ENCODE results near the gene NEUROG3. TPM values are rescaled to one million over a fixed set of nuclear protein-coding genes. Genes with fewer than 3 reads are reported as not detected.

Gene NEUROG3
- total and polyA plus RNA-seq, 2 of the 13 experiments (the other 11 are each of a cell fraction or from before 2014, with no cell fraction given) = not detected

GRCh38 chr10:69562731-69563254 is 10.4 kb downstream of the NEUROG3 start (continued):
- no peak for TF ChIP-seq PAWR (CRISPR knock-in tag; IDR thresholded peaks at IDR 0.05; ENCODE audit: borderline replicate concordance)
- TF ChIP-seq ZNF280D (CRISPR knock-in tag; IDR thresholded peaks at IDR 0.05) = no peak
- no peak for TF ChIP-seq ELF1 (CRISPR knock-in tag; IDR thresholded peaks at IDR 0.05)
- no peak for TF ChIP-seq AFF4 (CRISPR knock-in tag; IDR thresholded peaks at IDR 0.05)
- TF ChIP-seq PRDM4 (CRISPR knock-in tag; IDR thresholded peaks at IDR 0.05; ENCODE audit: borderline replicate concordance) = no peak
- TF ChIP-seq HMGA1 (CRISPR knock-in tag; conservative IDR thresholded peaks at IDR 0.05) = no peak
